Fibroblast of villous mesenchyme (primary cell): ENCODE measurements around the gene HMCN1. TPM values are rescaled to one million over a fixed set of nuclear protein-coding genes. Genes with fewer than 3 reads are reported as not detected.

Experiments used
- DNase-seq: peaks from one replicate; pipeline ENCODE4 v3.0.0-alpha.2; 2010; ENCODE audit warnings: low read depth
- H3K4me3 ChIP-seq: 2 replicates; pipeline ENCODE4 v1.5.1; 2011; ENCODE audit warnings: low read depth, mild to moderate bottlenecking, low read length
- total RNA-seq: library from RNA; depleted of rRNA; stranded (reverse); fragments of >200 nt; gene quantifications from 2 replicates; pipeline ENCODE4 v1.2.3, GENCODE V29; 2012
- TF ChIP-seq, protein P1 (sequence below): IDR thresholded peaks from 2 replicates; pipeline ENCODE4 v1.5.1; 2012; ENCODE audit warnings: low read depth, mild to moderate bottlenecking, low read length; ENCODE audit not compliant: insufficient read depth

The HMCN1 gene
- total RNA-seq, 1 donor = 5.2 TPM

DNA sequence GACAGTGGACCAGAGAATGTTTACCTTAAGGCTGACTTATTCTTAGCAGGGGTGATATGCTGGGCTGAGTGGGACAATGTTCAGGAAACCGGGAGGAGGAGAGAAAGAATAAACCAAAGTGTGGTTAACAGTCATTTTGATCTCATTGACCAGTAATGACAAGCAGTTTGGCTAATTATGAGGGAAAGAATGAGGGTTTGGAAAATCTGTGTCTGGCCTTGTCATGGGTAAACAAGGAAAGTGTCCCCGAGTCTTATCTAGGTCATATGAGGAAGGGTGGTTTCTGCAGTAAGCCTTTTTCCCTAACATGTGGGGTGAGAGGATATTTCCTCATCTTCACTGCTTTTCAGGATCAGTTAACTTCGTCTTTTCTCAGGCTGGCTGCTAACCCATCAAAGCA, 485.9 kb downstream of the HMCN1 start:
- DNase-seq = no peak

DNA sequence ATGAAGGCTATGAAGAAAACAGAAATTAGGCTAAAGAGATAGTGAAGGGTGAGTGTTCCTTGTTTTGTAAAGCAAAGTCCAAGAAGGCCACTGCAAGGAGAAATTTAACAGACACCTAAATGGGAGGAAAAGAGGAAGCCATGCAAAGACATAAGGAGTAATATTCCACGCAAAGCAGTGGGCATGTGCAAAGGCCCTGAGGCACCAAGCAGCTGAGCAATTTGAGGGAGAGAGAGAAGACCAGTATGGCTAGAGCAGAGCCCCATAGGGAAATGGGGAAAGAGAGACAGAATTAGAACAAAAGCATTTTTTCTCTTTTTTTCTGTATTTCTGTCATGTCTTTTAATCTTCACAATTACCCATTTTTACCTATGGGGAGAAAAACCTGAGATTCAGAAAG, 486.7 kb downstream of the HMCN1 start:
- H3K4me3 ChIP-seq = no peak overlapping the region
- DNase-seq = no peak
- TF ChIP-seq, protein P1, sequence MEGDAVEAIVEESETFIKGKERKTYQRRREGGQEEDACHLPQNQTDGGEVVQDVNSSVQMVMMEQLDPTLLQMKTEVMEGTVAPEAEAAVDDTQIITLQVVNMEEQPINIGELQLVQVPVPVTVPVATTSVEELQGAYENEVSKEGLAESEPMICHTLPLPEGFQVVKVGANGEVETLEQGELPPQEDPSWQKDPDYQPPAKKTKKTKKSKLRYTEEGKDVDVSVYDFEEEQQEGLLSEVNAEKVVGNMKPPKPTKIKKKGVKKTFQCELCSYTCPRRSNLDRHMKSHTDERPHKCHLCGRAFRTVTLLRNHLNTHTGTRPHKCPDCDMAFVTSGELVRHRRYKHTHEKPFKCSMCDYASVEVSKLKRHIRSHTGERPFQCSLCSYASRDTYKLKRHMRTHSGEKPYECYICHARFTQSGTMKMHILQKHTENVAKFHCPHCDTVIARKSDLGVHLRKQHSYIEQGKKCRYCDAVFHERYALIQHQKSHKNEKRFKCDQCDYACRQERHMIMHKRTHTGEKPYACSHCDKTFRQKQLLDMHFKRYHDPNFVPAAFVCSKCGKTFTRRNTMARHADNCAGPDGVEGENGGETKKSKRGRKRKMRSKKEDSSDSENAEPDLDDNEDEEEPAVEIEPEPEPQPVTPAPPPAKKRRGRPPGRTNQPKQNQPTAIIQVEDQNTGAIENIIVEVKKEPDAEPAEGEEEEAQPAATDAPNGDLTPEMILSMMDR = no peak

More for the DNA sequence above, 485.9 kb downstream of the HMCN1 start:
- TF ChIP-seq, protein P1 = no peak
- H3K4me3 ChIP-seq = no peak overlapping the region

DNA sequence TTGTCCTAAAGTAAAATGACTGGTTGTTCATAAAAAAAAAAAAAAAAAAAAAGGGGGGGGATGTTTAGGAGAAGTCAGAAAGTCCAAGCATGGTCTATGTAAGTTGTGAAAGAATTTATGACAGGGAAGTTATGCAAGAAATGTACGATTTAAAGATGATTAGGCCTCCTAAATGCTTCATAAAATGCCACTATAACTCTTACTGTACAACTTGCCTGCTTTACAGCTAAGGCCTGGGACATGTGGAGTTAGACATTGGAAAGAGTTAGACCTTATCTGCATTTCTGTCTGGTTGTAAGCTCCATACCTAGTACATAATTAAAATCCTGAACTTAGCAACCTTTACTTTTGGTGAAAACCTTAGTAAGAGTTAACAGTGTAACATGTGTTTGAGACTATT, 490.9 kb downstream of the HMCN1 start:
- DNase-seq = peak; percentile 64
- TF ChIP-seq, protein P1 = no peak
- H3K4me3 ChIP-seq = no peak overlapping the region

DNA sequence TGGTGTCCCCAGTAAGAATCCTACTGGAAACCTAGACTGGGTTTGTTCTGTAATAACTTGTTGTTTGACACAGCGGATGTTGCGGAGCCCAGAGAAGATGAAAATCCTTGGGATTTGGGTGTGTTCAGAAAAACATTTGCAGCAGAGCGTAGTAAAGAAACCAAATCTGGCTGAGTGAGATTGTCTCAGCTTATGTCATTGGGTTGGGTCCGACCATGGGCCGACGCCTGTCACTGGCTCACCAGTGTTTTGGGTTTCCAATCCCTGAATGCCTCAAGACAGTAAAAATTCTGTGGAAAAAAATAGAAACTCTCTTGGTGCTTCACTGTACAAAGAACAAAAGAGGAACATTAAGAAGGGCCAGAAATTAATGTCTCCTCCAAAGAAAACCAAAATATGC, 494.6 kb downstream of the HMCN1 start:
- no peak for DNase-seq
- TF ChIP-seq, protein P1 = no peak
- no peak overlapping the region for H3K4me3 ChIP-seq

DNA sequence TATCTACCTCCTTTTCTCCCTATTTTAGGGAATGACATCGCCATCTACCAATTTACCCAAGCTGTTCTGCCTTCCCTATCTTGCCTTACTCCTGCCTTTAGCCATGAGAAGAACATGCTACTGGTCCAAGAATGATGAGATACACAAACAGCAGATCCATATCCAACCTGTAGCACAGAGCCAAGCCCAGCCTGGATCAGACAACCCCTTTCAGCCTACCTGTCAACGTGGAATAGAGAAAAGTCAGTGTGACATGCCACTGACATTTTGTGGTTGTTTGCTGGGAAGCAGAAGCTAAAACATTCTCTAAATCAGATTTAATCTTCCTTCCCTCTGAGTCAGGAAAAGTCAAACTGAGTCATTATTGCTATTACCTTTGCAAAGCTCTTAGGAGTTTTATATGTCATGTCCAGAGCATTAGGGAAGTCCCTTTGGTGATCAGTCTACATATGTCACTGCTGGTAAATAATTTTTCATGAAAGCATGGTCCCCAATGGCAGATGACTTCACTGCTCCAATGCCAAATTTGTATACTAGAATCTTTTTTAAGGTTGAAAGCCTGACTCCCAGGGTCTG, 497.8 kb downstream of the HMCN1 start:
- DNase-seq = no peak
- TF ChIP-seq, protein P1 = no peak

DNA sequence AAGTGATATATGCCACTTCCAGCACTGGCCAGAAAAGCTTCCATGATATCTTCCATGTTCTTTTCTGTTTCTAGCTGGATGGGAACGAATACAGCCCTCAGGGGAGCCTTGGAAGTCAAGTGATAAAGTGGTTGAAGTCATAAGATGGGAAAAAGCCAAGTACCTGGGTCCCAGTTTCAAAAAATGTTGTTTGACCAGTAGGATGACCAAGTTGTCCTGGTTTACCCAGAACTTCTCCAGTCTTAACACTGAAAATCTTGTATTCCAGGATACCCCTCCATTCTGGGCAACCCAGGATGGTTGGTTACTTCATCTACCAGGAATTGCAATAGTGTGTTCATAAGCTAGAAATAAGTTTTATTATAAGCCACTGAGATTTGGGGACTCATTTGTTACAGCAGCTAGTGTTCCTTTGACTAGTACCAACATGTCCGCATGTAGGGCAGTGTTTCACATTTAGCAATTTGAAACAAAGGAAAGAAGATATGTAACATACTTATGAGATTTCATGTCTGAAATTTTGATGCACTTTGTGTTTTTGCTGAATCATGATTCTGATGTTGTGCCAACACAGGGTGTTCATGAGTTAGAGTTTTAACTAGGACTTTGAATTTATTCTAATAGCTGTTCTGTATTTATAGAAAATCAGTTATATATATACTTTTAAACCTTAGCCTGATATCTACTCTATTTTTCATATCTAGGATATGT, 500.9 kb downstream of the HMCN1 start:
- TF ChIP-seq, protein P1 = no peak
- no peak for DNase-seq
- no peak overlapping the region for H3K4me3 ChIP-seq

More for the DNA sequence above, 497.8 kb downstream of the HMCN1 start:
- no peak overlapping the region for H3K4me3 ChIP-seq
